K562 (cell line): Measurements from ENCODE around the gene NRXN3. TPM values are rescaled to one million over a fixed set of nuclear protein-coding genes. Genes with fewer than 3 reads are reported as not detected.

ENCODE experiments used
- ATAC-seq: fragments of 200-7000 bp; cut with Tn5 transposase; 3 replicates; pipeline ENCODE4 v1.9.1; 2020; ENCODE audit warnings: moderate library complexity
- BruUV-seq: library from RNA; stranded (reverse); fragments of 400-500 nt; replicated peaks from 2 replicates; lab custom pipeline; 2021; lab: Mats Ljungman, UMichigan
- CTCF ChIA-PET: fragments of 300-600 bp; formaldehyde crosslinking; extraction: SDS; loops from one replicate; lab custom pipeline; 2021; ENCODE audit warnings: low intra/inter-chr PET ratio; lab: Yijun Ruan, JAX
- POLR2A ChIA-PET: fragments of 300-600, 350-650 bp; sonication (Branson Sonifier 250); formaldehyde crosslinking; extraction: SDS; loops from one replicate; lab custom pipeline; 2021; ENCODE audit warnings: antibody characterized with exemption, inconsistent platforms; lab: Yijun Ruan, JAX
- DNase-seq, 4 experiments: peaks; one replicate each; pipeline versions ENCODE4 v3.0.0 to v3.0.0-alpha.2; 2011 to 2018; ENCODE audit warnings: low spot score in 3 of 4, mixed read lengths in 3 of 4; ENCODE audit errors: extremely low read depth in 1 of 4
- FAIRE-seq: peaks from 2 replicates; lab custom pipeline; 2011; peaks lifted over from hg19 to GRCh38; lab: Jason Lieb, UNC
- H2AFZ ChIP-seq: 2 replicates; pipeline ENCODE4 v1.6.0; 2011; ENCODE audit warnings: low read depth, low read length, control low read depth, inconsistent platforms
- H3K27ac ChIP-seq: fragments of 200-600 bp; 3 replicates; pipeline ENCODE4 v1.8.0; 2011; ENCODE audit warnings: low read depth, mild to moderate bottlenecking, control low read depth, inconsistent platforms, low read length, moderate library complexity, mixed read lengths; ENCODE audit errors: extremely low read depth
- H3K27me3 ChIP-seq, 2 experiments: fragments of 300-600 bp in 1 of 2; 2 replicates in 1 of 2; 3 replicates in 1 of 2; pipeline versions ENCODE4 v1.6.0 to v1.8.0; 2011; ENCODE audit warnings: inconsistent platforms in 2 of 2, low read length in 2 of 2, mild to moderate bottlenecking in 1 of 2, mixed read lengths in 1 of 2, moderate library complexity in 1 of 2; ENCODE audit not compliant: control insufficient read depth in 2 of 2, insufficient read depth in 2 of 2
- H3K36me3 ChIP-seq: fragments of 300-600 bp; 3 replicates; pipeline ENCODE4 v1.8.0; 2011; ENCODE audit warnings: mild to moderate bottlenecking, low read length, inconsistent platforms; ENCODE audit not compliant: control insufficient read depth, insufficient read depth
- H3K4me1 ChIP-seq, 2 experiments: fragments of 200-600 bp in 1 of 2; replicated peaks in 1 of 2; 2 replicates in 1 of 2; 3 replicates in 1 of 2; pipeline versions ENCODE4 v1.5.1 to v1.8.0; 2011; ENCODE audit warnings: inconsistent platforms in 2 of 2, low read length in 2 of 2, mild to moderate bottlenecking in 1 of 2, mixed read lengths in 1 of 2, moderate library complexity in 1 of 2; ENCODE audit not compliant: control insufficient read depth in 2 of 2, insufficient read depth in 2 of 2
- H3K4me2 ChIP-seq: 2 replicates; pipeline ENCODE4 v1.6.1; 2011; ENCODE audit warnings: low read length, control low read depth, inconsistent platforms, mixed read lengths; ENCODE audit not compliant: insufficient read depth
- H3K4me3 ChIP-seq: fragments of 200-600 bp; sonication (generic), shearing (Covaris generic); 2 replicates; pipeline ENCODE4 v1.5.1; 2016; ENCODE audit warnings: control low read depth, inconsistent platforms
- H3K79me2 ChIP-seq: fragments of 200-600 bp; 3 replicates; pipeline ENCODE4 v1.8.0; 2011; ENCODE audit warnings: low read length, inconsistent platforms; ENCODE audit not compliant: control insufficient read depth, insufficient read depth
- H3K9ac ChIP-seq, 2 experiments: 2 replicates each; pipeline versions ENCODE4 v1.6.0 to v1.6.1; 2011; ENCODE audit warnings: low read depth in 2 of 2, low read length in 2 of 2, control low read depth in 1 of 2, inconsistent platforms in 1 of 2, mild to moderate bottlenecking in 1 of 2, mixed read lengths in 1 of 2; ENCODE audit not compliant: insufficient read depth in 1 of 2
- H3K9me1 ChIP-seq: one replicate; pipeline ENCODE4 v1.6.0; 2011; ENCODE audit warnings: inconsistent platforms, mild to moderate bottlenecking, low read length, moderate library complexity; ENCODE audit not compliant: control insufficient read depth, insufficient read depth
- H3K9me3 ChIP-seq: replicated peaks from 2 replicates; pipeline ENCODE4 v1.5.1; 2011; ENCODE audit warnings: low read depth, low read length, inconsistent platforms; ENCODE audit not compliant: control insufficient read depth, insufficient read depth
- H4K20me1 ChIP-seq: replicated peaks from 2 replicates; pipeline ENCODE4 v1.6.1; 2011; ENCODE audit warnings: low read length, inconsistent platforms, mixed read lengths; ENCODE audit not compliant: control insufficient read depth, insufficient read depth
- CHCHD3 ChIP-seq: fragments of 250-450 bp; sonication (Bioruptor Pico); IDR thresholded peaks from 2 replicates; pipeline ENCODE4 v2.1.2; 2022; ENCODE audit warnings: mild to moderate bottlenecking
- ETV1 ChIP-seq: fragments of 450-650 bp; conservative IDR thresholded peaks from 2 replicates; pipeline ENCODE4 v1.6.1; 2016; ENCODE audit warnings: missing genetic modification characterization, control low read depth, low read depth, missing compliant biosample characterization
- ETV6 ChIP-seq, 3 experiments: fragments of 150-350 bp in 1 of 3; sonication (generic) in 1 of 3; formaldehyde crosslinking in 1 of 3; IDR thresholded peaks; 2 replicates each; pipeline versions ENCODE4 v1.6.1 to v1.8.0; 2014 to 2022; ENCODE audit warnings: borderline replicate concordance in 2 of 3, low read depth in 2 of 3, antibody characterized with exemption in 1 of 3, low read length in 1 of 3, mild to moderate bottlenecking in 1 of 3, missing genetic modification reagents in 1 of 3
- NFE2L1 ChIP-seq: fragments of 450-650 bp; IDR thresholded peaks from 2 replicates; pipeline ENCODE4 v1.6.1; 2016; ENCODE audit warnings: missing genetic modification characterization, low read depth, mild to moderate bottlenecking, missing compliant biosample characterization, moderate library complexity, borderline replicate concordance
- PTTG1 ChIP-seq: fragments of 450-650 bp; IDR thresholded peaks from 2 replicates; pipeline ENCODE4 v1.6.1; 2016; ENCODE audit warnings: low read depth, mild to moderate bottlenecking, missing genetic modification characterization, missing compliant biosample characterization
- TOE1 ChIP-seq, 2 experiments: fragments of 450-650 bp in 1 of 2; sonication (generic) in 1 of 2; formaldehyde crosslinking in 1 of 2; IDR thresholded peaks; 2 replicates each; pipeline versions ENCODE4 v1.7.1 to v1.8.0; 2016 to 2022; ENCODE audit warnings: borderline replicate concordance in 2 of 2, mild to moderate bottlenecking in 2 of 2, antibody characterized with exemption in 1 of 2, inconsistent platforms in 1 of 2, low read depth in 1 of 2, missing genetic modification reagents in 1 of 2, moderate library complexity in 1 of 2
- ZMIZ1 ChIP-seq, 2 experiments: fragments of 150-350 bp in 1 of 2; IDR thresholded peaks; 2 replicates each; pipeline ENCODE4 v1.6.1; 2012 to 2016; ENCODE audit warnings: low read depth in 2 of 2, low read length in 2 of 2, mild to moderate bottlenecking in 1 of 2, moderate library complexity in 1 of 2
- WGBS: fragments of 100-300 bp; shearing (Covaris generic); methylation state at CpG from one replicate; pipeline ENCODE4 v1.1.6; 2016; ENCODE audit warnings: low coverage, mixed read lengths; ENCODE audit not compliant: insufficient coverage; ENCODE audit errors: missing lambda C conversion rate; 5-methylcytosine and 5-hydroxymethylcytosine counted together
- in situ Hi-C: fragments of 300-500 bp; cut with MboI; formaldehyde crosslinking; loops from 4 replicates; pipeline ENCODE4 v1.15.0; 2018; ENCODE audit warnings: inconsistent platforms, mixed read lengths
- intact Hi-C: fragments of 100-400 bp; cut with micrococcal nuclease; formaldehyde crosslinking; loops from 2 replicates; pipeline ENCODE4 v1.14.2; 2022
- polyA plus RNA-seq, 8 experiments: library from polyadenylated mRNA; depleted of rRNA in 4 of 8; stranded (reverse) in 5 of 8; unstranded in 3 of 8; fragments of >200 nt; fragmentation: Nextera tagmentation in 2 of 8; fragmentation: Illumina TruSeq in 1 of 8; extraction: Ambion mirVana in 2 of 8; extraction: Trizol in 1 of 8; gene quantifications; 2 replicates each; pipeline versions ENCODE4 v1.2.1 to v1.2.3, GENCODE V29; 2011 to 2014; ENCODE audit warnings: inconsistent platforms in 1 of 8, missing spikeins in 1 of 8
- total RNA-seq, 7 experiments: library from RNA; depleted of rRNA in 6 of 7; stranded (reverse); fragments of >200 nt in 6 of 7; fragmentation: Illumina TruSeq in 2 of 7; extraction: Trizol in 2 of 7; gene quantifications; 2 replicates each; pipeline versions ENCODE4 v1.2.1 to v1.2.3, GENCODE V29; 2011 to 2021; ENCODE audit warnings: low replicate concordance in 1 of 7

NRXN3 gene
- total and polyA plus RNA-seq, 9 of the 15 experiments (the other 6 are each of a cell fraction or from before 2014, with no cell fraction given): 0.09 TPM; not detected in 8

DNA sequence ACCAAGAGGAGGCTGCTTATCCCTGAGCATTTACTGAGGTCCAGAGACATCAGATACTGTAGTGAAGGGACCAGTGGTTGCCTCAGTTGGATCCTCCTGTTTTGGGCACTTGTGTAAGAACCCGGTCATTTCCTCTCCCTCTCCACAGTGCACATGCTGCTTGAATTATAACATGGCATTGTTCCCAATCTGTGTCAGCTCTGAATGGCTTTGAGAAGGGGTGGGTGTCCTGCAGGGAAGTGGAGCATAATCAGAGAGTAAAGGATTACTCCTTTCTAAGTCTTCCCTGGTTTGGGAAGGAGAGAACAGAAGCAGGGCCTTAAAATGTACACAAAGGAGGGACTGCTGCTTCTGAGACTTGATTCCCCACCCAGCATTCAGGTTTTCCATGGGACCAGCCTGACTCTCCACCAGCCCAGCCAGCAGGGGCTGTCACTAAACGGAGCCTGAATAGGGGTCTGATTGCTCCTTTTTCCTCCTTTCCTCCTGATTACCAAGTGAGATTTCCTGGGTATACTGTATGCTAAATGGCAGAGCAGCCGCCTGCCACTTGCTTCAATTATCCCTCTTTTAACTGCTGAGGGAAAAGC lies 78.4 kb downstream of the NRXN3 start:
- no peaks in the 10 kb centered on the region for H3K4me1 ChIP-seq
- TF ChIP-seq PTTG1 (tag): no peak
- TF ChIP-seq ETV1 (tag): no peak
- in situ Hi-C loops: no loop called here
- DNase-seq (no peak), ATAC-seq (no peak), FAIRE-seq (no peak)
- no peaks in the 10 kb centered on the region for H3K79me2 ChIP-seq
- H3K9me1 ChIP-seq: no peaks in the 10 kb centered on the region
- CTCF ChIA-PET: no interaction called here
- intact Hi-C loops: no loop called here
- POLR2A ChIA-PET: interaction anchor here (0.6 kb wide), 1 partner anchor 101 kb away, joined by 4 read pairs; no protein-coding TSS in a partner anchor
- no peak overlapping the region for H3K27ac ChIP-seq
- no peak overlapping the region for H2AFZ ChIP-seq
- no peaks in the 10 kb centered on the region for H3K36me3 ChIP-seq
- WGBS: 0% methylated on average over 2 of the region's 3 CpGs
- no peak overlapping the region for H3K9ac ChIP-seq
- no peak overlapping the region for H3K4me2 ChIP-seq
- H4K20me1 ChIP-seq: no peaks in the 10 kb centered on the region; the same call in 1 of the 2 replicates
- no peak overlapping the region for H3K4me3 ChIP-seq
- H3K27me3 ChIP-seq: no peaks in the 10 kb centered on the region; a peak in 1 of 5 replicates
- no TSS peak for BruUV-seq
- no peaks in the 10 kb centered on the region for H3K9me3 ChIP-seq

DNA sequence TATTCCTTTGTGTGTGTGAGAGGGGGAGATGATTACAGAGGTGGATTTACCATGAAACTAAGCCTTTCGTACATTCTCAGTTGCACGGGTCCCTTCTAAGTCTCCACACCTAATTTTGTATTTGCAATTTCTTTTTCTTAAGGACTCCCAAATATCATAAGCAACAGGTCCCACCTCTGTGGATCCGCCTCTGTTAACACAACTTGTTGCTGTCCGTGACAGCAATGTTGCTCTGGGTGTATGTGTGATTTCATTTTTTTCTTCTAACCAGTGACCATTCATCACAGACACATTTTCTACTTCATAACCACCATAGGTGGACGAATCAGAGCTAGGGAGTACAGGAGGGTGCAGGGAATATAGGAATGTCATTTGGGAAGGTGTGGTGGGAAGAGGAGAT lies 81.1 kb downstream of the NRXN3 start:
- WGBS: 0% methylated on average over 5 of the region's 5 CpGs
- DNase-seq: no peak
- no peak for TF ChIP-seq ETV6 (IDR thresholded peaks at IDR 0.05; ENCODE audit: borderline replicate concordance in 1 of 2, low read depth in 2 of 2, low read length in 1 of 2)
- no peak for TF ChIP-seq ETV6 (CRISPR knock-in tag; IDR thresholded peaks at IDR 0.05; ENCODE audit: borderline replicate concordance)
- no peak for TF ChIP-seq CHCHD3 (CRISPR knock-in tag)
- no peak for TF ChIP-seq ZMIZ1 (IDR thresholded peaks at IDR 0.05; ENCODE audit: low read depth in 2 of 2, low read length in 2 of 2)
- TF ChIP-seq NFE2L1 (tag): no peak
- no peak for TF ChIP-seq TOE1 (IDR thresholded peaks at IDR 0.05; ENCODE audit: borderline replicate concordance)
- no peak for TF ChIP-seq TOE1 (CRISPR knock-in tag; IDR thresholded peaks at IDR 0.05; ENCODE audit: borderline replicate concordance, low read depth)
- in situ Hi-C loops: no loop called here
- Histone ChIP-seq H3K79me2 (no peaks in the 10 kb centered on the region), H3K9me1 (no peaks in the 10 kb centered on the region), H3K4me1 (no peaks in the 10 kb centered on the region), H3K27me3 (no peaks in the 10 kb centered on the region; a peak in 1 of 5 replicates), H3K27ac (no peak overlapping the region), H3K9me3 (no peaks in the 10 kb centered on the region), H3K36me3 (no peaks in the 10 kb centered on the region), H2AFZ (no peak overlapping the region), H3K4me2 (no peak overlapping the region), H4K20me1 (no peaks in the 10 kb centered on the region), H3K4me3 (no peak overlapping the region), H3K9ac (no peak overlapping the region)
- BruUV-seq: no TSS peak
- CTCF ChIA-PET: no interaction called here
- intact Hi-C loops: no loop called here
- ATAC-seq: no peak
- POLR2A ChIA-PET: no interaction called here
- FAIRE-seq: no peak
